Measurements from ENCODE around the gene MAPK14. TPM values are rescaled to one million over a fixed set of nuclear protein-coding genes. Genes with fewer than 3 reads are reported as not detected.

Gene MAPK14
- total and polyA plus RNA-seq, 7 donors = 30.8 to 91.1 (median 61.9) TPM

- intact Hi-C loops (cut with DNase I) = no loop called here
- no peaks in the 10 kb centered on the region for H3K36me3 ChIP-seq
- H3K27ac ChIP-seq = no peak overlapping the region
- H3K27me3 ChIP-seq = peaks cover 0 to 6% (median 4%) of the 10 kb centered on the region in 3 donors
- H3K9me3 ChIP-seq = no peaks in the 10 kb centered on the region
- 82 to 92% methylated on average over 2 of the region's 2 CpGs for WGBS, 2 donors
- peaks cover 0 to 6% (median 3%) of the 10 kb centered on the region in 4 donors for H3K4me1 ChIP-seq
- TF ChIP-seq POLR2A (IDR thresholded peaks at IDR 0.05) (no peak), POLR2AphosphoS5 (IDR thresholded peaks at IDR 0.05) (no peak), CTCF (IDR thresholded peaks at IDR 0.05) (no peak), EP300 (IDR thresholded peaks at IDR 0.05) (no peak)
- H3K4me3 ChIP-seq = no peak overlapping the region
- no peak for DNase-seq
These were observed 108.4 kb downstream of the MAPK14 start for GRCh38 chr6:36136034-36136433.

GRCh38 chr6:36136551-36136950, 108.9 kb downstream of the MAPK14 start:
- intact Hi-C loops (cut with DNase I) = no loop called here
- Histone ChIP-seq H3K27me3 (peaks cover 0 to under 1% (median 0%) of the 10 kb centered on the region in 3 donors), H3K36me3 (no peaks in the 10 kb centered on the region), H3K4me3 (no peak overlapping the region), H3K27ac (no peak overlapping the region), H3K9me3 (no peaks in the 10 kb centered on the region), H3K4me1 (peaks cover 0 to 4% (median 0%) of the 10 kb centered on the region in 4 donors)
- no peak for DNase-seq
- TF ChIP-seq POLR2AphosphoS5 (IDR thresholded peaks at IDR 0.05) (no peak), POLR2A (IDR thresholded peaks at IDR 0.05) (no peak), EP300 (IDR thresholded peaks at IDR 0.05) (no peak)
- WGBS, 2 donors = 95 to 96% methylated on average over 12 of the region's 12 CpGs

- no peaks in the 10 kb centered on the region for H3K9me3 ChIP-seq
- no peaks in the 10 kb centered on the region for H3K27me3 ChIP-seq
- no peaks in the 10 kb centered on the region for H3K36me3 ChIP-seq
- TF ChIP-seq EP300 (IDR thresholded peaks at IDR 0.05) (no peak), CTCF (IDR thresholded peaks at IDR 0.05) (no peak), POLR2AphosphoS5 (IDR thresholded peaks at IDR 0.05) (no peak), POLR2A (IDR thresholded peaks at IDR 0.05) (no peak)
- peak; percentile 10 for DNase-seq
- H3K4me1 ChIP-seq = no peaks in the 10 kb centered on the region
- no peak overlapping the region for H3K4me3 ChIP-seq
- H3K27ac ChIP-seq = no peak overlapping the region
- intact Hi-C loops (cut with DNase I) = no loop called here
- WGBS, 2 donors = 92 to 93% methylated on average over 15 of the region's 15 CpGs
These were observed 111.1 kb downstream of the MAPK14 start for GRCh38 chr6:36138667-36139066.

GRCh38 chr6:36139431-36139830, 111.8 kb downstream of the MAPK14 start:
- TF ChIP-seq EP300 (IDR thresholded peaks at IDR 0.05) (no peak), POLR2A (IDR thresholded peaks at IDR 0.05) (no peak)
- no peak for DNase-seq
- 56 to 63% methylated on average over 7 of the region's 7 CpGs for WGBS, 2 donors
- Histone ChIP-seq H3K27me3 (no peaks in the 10 kb centered on the region), H3K4me3 (no peak overlapping the region), H3K27ac (no peak overlapping the region), H3K4me1 (no peaks in the 10 kb centered on the region), H3K36me3 (no peaks in the 10 kb centered on the region), H3K9me3 (no peaks in the 10 kb centered on the region)
- intact Hi-C loops (cut with DNase I) = no loop called here

- H3K9me3 ChIP-seq = no peaks in the 10 kb centered on the region
- H3K36me3 ChIP-seq = no peaks in the 10 kb centered on the region
- no peak for DNase-seq
- WGBS, 2 donors = 79 to 81% methylated on average over 8 of the region's 8 CpGs
- no peak overlapping the region for H3K27ac ChIP-seq
- no peaks in the 10 kb centered on the region for H3K27me3 ChIP-seq
- H3K4me3 ChIP-seq = no peak overlapping the region
- TF ChIP-seq EP300 (IDR thresholded peaks at IDR 0.05) (no peak), POLR2A (IDR thresholded peaks at IDR 0.05) (no peak), POLR2AphosphoS5 (IDR thresholded peaks at IDR 0.05) (no peak), CTCF (IDR thresholded peaks at IDR 0.05) (no peak)
- no peaks in the 10 kb centered on the region for H3K4me1 ChIP-seq
- intact Hi-C loops (cut with DNase I) = no loop called here
These were observed 112.5 kb downstream of the MAPK14 start for GRCh38 chr6:36139991-36140710.
